ENCODE results near the gene STAG3.
"Not testable (repeated sequence)": the region's sequence is repeated elsewhere in the genome, so short reads cannot be mapped to it uniquely, and the experiment has no call there.

The STAG3 gene

DNA sequence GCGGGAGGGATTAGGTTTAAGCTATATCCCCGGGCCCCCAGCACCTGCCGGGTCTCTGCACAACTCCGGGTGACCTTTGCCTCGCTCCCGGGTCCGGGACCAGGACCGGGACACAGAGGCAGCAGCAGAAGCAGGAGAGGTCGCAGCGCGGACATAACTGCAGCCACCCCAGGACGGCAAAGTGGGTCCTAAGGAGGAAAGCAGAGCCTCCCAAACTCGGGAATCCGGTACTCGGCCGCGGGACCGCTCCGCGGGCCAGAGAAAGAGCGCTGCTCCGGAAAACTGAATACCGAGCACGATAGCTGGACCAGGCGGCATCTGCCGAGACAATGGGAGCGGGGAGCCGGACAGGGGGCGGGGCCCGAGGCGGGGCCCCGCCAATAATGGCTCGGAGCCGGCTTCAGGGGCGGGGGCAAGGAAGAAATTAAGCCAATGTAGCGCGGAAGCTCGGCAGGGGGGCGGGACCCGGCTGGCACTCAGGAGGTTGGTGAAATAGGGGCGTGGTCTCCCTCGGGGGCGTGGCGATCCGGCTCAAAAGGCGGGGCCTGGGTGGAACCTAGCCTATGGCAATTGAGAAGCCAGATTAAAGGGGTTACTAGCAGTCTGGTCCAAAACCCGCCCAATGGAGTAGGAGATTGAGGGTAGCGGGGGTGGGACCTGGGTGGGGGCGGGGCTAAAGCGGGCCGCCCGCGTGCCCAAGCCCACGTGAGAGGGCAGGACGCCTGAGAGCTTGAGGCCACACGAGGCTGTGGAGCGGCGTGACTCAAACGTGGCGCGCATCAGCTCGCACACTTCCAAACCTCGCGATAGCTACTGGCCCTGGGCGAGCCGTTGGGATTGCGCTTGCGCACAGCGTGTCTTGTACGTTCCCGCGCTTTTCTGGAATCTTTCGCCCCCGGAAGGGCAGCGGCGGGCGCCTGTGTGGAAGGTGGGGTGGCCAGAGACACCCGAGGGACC is at the start of gene STAG3, which contains the start of gene GPC2:
Gene STAG3, plus strand, starts transcription at position 874 of the 957 bp plus-strand sequence. CDS start 2,639 bp downstream, outside the sequence.
Gene GPC2, minus strand, starts transcription at position 337 of the 957 bp plus-strand sequence. Its CDS starts 182 bp downstream, at position 155.
- DNase-seq = peak; percentile 94

GRCh38 chr7:100128637-100128963 is 49.1 kb upstream of the STAG3 start:
- no peak for DNase-seq

DNA sequence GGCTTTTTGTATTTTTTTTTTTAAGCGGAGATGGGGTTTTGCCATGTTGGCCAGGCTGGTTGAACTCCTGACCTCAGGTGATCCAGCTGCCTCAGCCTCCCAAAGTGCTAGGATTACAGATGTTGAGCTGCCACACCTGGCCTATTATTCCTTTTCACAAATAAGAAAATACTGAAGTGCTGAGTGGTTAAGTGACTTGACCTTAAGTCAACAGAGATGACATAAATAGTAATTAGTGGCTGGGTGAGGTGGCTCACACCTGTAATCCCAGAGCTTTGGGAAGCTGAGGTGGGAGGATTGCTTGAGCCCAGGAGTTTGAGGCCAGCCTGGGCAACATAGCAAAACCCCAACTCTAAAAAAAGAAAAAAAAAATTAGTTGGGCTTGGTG is 47.5 kb upstream of the STAG3 start:
- not testable (repeated sequence) for DNase-seq

GRCh38 chr7:100130608-100131453 is 46.9 kb upstream of the STAG3 start:
- DNase-seq = peak; percentile 46

DNA sequence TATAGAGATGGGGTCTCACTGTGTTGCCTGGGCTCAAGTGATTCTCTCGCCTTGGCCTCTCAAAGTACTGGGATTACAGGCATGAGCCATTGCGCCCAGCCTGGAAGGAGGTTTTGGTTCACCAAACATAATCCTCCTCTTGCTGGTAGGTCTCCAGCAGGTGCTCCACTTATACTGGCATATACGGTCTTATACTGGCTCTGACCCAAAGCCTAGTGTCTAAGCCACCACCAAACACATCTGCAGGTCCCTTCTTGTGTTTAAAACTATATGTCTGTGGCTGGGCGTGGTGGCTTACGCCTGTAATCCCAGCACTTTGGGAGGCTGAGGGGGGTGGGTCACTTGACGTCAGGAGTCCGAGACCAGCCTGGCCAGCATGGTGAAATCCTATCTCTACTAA is 45.6 kb upstream of the STAG3 start:
- DNase-seq = no peak

GRCh38 chr7:100132697-100133151 is 45.0 kb upstream of the STAG3 start:
- peak; percentile 43 for DNase-seq

GRCh38 chr7:100137851-100138760 is 39.6 kb upstream of the STAG3 start:
- DNase-seq = no peak

DNA sequence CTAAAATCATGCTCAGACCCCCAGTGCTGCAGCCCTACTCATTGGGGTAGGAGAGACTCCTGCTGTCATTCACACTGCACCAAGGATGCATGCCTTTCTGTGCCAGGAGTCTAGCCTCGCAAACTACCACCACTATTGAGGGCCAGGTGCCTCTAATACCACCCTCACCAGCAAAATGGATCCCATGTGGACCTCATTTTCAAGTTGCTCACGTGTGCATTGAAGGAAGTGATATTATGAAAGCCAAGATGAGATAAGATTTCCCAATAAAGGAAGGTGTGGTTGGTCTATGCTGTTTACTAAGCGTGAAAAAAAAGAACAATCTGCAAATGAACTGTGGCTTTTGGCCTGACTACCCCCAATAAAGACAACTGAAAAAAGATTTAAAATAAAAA is 36.2 kb upstream of the STAG3 start:
- DNase-seq = no peak

- DNase-seq = no peak
Measured at GRCh38 chr7:100142461-100142860, 35.3 kb upstream of the STAG3 start.

DNA sequence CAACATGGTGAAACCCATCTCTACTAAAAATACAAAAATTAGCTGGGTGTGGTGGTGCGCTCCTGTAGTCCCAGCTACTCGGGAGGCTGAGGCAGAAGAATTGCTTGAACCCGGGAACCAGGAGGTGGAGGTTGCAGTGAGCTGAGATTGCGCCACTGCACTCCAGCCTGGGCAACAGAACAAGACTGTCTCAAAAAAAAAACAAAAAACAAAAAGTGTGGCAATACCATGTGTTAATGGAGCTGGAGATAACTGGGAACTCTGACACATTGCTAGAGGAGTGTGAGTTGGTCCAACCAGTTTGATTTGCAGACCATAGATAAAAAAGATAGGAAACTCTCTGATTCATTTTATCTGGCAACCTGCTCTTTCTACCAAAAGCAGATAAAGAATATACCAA is 31.4 kb upstream of the STAG3 start:
- DNase-seq = not testable (repeated sequence)

- no peak for DNase-seq
Measured at GRCh38 chr7:100147278-100147677, 30.4 kb upstream of the STAG3 start.

- no peak for DNase-seq
Measured at GRCh38 chr7:100148225-100148558, 29.5 kb upstream of the STAG3 start.

GRCh38 chr7:100148559-100149328 is 29.0 kb upstream of the STAG3 start, which contains the start of gene LAMTOR4:
Gene LAMTOR4 (plus strand): TSS chr7:100148918. CDS start chr7:100148973, 55 bp downstream.
- peak; percentile 99 for DNase-seq

- no peak for DNase-seq
Measured at GRCh38 chr7:100152404-100152803, 25.3 kb upstream of the STAG3 start.

DNA sequence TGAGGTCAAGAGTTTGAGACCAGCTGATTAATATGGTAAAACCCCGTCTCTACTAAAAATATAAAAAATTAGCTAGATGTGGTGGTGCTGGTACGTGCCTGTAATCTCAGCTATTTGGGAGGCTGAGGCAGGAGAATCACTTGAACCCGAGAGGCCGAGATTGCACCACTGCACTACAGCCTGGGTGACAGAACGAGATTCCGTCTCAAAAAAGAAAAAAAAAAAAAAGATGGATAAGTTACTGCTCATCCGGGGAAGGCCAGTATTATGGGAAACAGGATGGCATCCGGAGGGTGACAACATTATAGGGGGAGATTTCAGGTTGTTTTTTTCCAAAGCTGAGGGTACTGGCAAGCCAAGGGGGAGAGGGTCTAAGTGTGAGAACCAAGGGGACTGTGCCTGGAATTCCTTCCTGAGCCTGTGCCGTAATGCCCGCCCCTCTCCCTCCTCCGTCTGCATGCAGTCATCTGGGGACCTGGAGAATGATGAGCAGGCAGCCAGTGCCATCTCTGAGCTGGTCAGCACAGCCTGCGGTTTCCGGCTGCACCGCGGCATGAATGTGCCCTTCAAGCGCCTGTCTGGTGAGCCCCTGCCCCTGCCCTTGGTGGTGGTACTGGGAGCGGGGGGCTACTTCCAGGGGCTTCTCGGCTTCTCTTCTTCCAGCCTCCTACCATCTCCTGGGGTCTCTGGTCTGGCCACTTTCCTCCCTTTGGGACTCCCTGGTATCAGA is 24.6 kb upstream of the STAG3 start:
- no peak for DNase-seq

- DNase-seq = no peak
Measured at GRCh38 chr7:100153708-100154535, 23.8 kb upstream of the STAG3 start.

DNA sequence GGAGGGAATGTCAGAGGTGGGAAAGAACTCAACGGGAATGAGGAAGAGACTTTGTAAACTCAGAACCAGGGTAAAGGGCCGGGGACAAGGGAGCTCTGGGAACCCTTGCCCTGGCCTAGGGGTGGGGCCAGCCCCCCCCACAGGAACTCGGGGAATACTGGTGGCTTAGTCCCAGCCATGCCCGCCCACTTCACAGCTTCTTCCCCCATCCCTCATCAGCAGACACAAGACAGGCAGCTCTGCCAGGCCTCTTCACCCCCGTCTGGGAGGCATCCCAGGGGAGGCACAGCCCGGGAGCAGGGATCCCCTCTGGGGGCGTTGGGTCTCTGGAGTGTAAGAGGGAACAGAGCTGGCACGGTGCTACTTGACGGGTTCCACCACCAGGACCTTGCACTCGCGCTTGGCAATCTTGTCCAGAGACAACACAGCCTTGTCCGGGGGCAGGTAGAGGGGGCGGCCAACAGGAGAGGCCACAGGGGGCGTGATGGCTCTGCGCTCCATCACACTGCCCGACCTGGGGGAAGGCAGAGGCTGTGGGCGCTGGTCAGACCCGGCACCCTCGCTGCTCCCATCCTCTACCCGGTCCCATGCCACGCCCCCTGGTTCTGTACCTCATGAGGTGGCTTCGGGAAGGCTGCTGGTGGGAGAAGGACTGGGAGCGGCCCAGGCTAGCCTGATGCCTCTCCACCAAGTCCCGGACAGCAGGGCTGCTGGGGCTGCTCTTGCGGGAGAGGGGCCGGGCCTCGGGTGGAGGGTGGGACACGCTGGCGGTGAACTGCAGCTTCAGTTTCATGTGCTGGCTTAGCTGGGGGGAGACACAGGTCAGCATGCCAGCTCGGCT is 22.8 kb upstream of the STAG3 start:
- no peak for DNase-seq

GRCh38 chr7:100155553-100156317 is 22.0 kb upstream of the STAG3 start:
- DNase-seq = no peak
